SIG-M5 (cell line): ENCODE results near the gene PVALEF.
"Not testable (repeated sequence)": the region's sequence is repeated elsewhere in the genome, so short reads cannot be mapped to it uniquely, and the experiment has no call there.

Experiments used
- DNase-seq: peaks from one replicate; lab custom pipeline; 2025; lab: John Stamatoyannopoulos, UW

PVALEF gene

GRCh38 chr17:81144423-81144781, 20.9 kb upstream of the PVALEF start:
- DNase-seq, result no peak

GRCh38 chr17:81146208-81146607, 19.1 kb upstream of the PVALEF start:
- DNase-seq, result not testable (repeated sequence)

- DNase-seq, result no peak
Measured at GRCh38 chr17:81147701-81148100, 17.6 kb upstream of the PVALEF start.

GRCh38 chr17:81148571-81148970, 16.7 kb upstream of the PVALEF start:
- DNase-seq, result no peak

GRCh38 chr17:81148986-81149533, 16.2 kb upstream of the PVALEF start:
- no peak for DNase-seq

- no peak for DNase-seq
Measured at GRCh38 chr17:81150377-81151077, 14.8 kb upstream of the PVALEF start.

GRCh38 chr17:81151278-81151677, 14.0 kb upstream of the PVALEF start:
- no peak for DNase-seq

- DNase-seq, result no peak
Measured at GRCh38 chr17:81152288-81152828, 12.9 kb upstream of the PVALEF start.

- no peak for DNase-seq
Measured at GRCh38 chr17:81153340-81153803, 11.9 kb upstream of the PVALEF start.

GRCh38 chr17:81154016-81154415, 11.3 kb upstream of the PVALEF start:
- DNase-seq, result not testable (repeated sequence)

- no peak for DNase-seq
Measured at GRCh38 chr17:81154961-81155360, 10.3 kb upstream of the PVALEF start.

- DNase-seq, result no peak
Measured at GRCh38 chr17:81156866-81157805, 8.2 kb upstream of the PVALEF start.

- no peak for DNase-seq
Measured at GRCh38 chr17:81157848-81158687, 7.2 kb upstream of the PVALEF start.

- DNase-seq, result no peak
Measured at GRCh38 chr17:81158688-81159590, 6.4 kb upstream of the PVALEF start.

- no peak for DNase-seq
Measured at GRCh38 chr17:81159611-81160265, 5.6 kb upstream of the PVALEF start.

GRCh38 chr17:81160306-81160705, 5.0 kb upstream of the PVALEF start:
- DNase-seq, result no peak

GRCh38 chr17:81160747-81161453, 4.4 kb upstream of the PVALEF start:
- no peak for DNase-seq

GRCh38 chr17:81161536-81161935, 3.8 kb upstream of the PVALEF start:
- DNase-seq, result no peak

- DNase-seq, result no peak
Measured at GRCh38 chr17:81161972-81162371, 3.3 kb upstream of the PVALEF start.
